HEK293 (cell line): ENCODE measurements around the gene FKBP4.
A peak's percentile ranks its signal among the peaks of the same experiment; 100 is the strongest.

Experiments used
- CTCF ChIA-PET: fragments of 350-600 bp; formaldehyde crosslinking; extraction: SDS; loops from one replicate; lab custom pipeline; 2021; ENCODE audit warnings: antibody characterized with exemption; lab: Yijun Ruan, JAX
- POLR2A ChIA-PET: fragments of 300-600 bp; formaldehyde crosslinking; extraction: SDS; loops from one replicate; lab custom pipeline; 2020; ENCODE audit warnings: antibody characterized with exemption, inconsistent platforms; lab: Yijun Ruan, JAX
- H3K27ac ChIP-seq: fragments of 200-500 bp; sonication (Bioruptor generic); 2 replicates; pipeline ENCODE4 v1.5.1; 2014; ENCODE audit warnings: low read depth, low read length, control low read depth, inconsistent platforms; ENCODE audit errors: extremely low read depth
- H3K36me3 ChIP-seq, 2 experiments: fragments of 200-500 bp in 1 of 2; sonication (Bioruptor generic) in 1 of 2; 1 replicate in 1 of 2; 2 replicates in 1 of 2; pipeline ENCODE4 v1.5.1; 2014 to 2017; ENCODE audit warnings: inconsistent platforms in 2 of 2, low read length in 2 of 2; ENCODE audit not compliant: control insufficient read depth in 2 of 2, insufficient read depth in 1 of 2
- H3K4me1 ChIP-seq: fragments of 200-500 bp; sonication (Bioruptor generic); 2 replicates; pipeline ENCODE4 v1.5.1; 2014; ENCODE audit warnings: mild to moderate bottlenecking, low read length, inconsistent platforms; ENCODE audit not compliant: control insufficient read depth, insufficient read depth
- H3K4me3 ChIP-seq: 2 replicates; pipeline ENCODE4 v1.5.1; 2011; ENCODE audit warnings: low read depth, mild to moderate bottlenecking, control low read depth, low read length, moderate library complexity
- H3K9me3 ChIP-seq: fragments of 200-500 bp; sonication (Bioruptor generic); 2 replicates; pipeline ENCODE4 v1.5.1; 2014; ENCODE audit warnings: low read depth, low read length, inconsistent platforms; ENCODE audit not compliant: control insufficient read depth, insufficient read depth
- MZF1 ChIP-seq: fragments of 450-650 bp; formaldehyde crosslinking; IDR thresholded peaks from 2 replicates; pipeline ENCODE4 v1.5.1; 2017; ENCODE audit warnings: missing biosample characterization, missing genetic modification characterization, borderline replicate concordance
- OSR2 ChIP-seq: fragments of 450-650 bp; formaldehyde crosslinking; IDR thresholded peaks from 2 replicates; pipeline ENCODE4 v1.5.1; 2016; ENCODE audit warnings: missing biosample characterization, missing genetic modification characterization
- PRDM1 ChIP-seq: fragments of 450-650 bp; formaldehyde crosslinking; IDR thresholded peaks from 2 replicates; pipeline ENCODE4; 2016; ENCODE audit warnings: missing biosample characterization, missing genetic modification characterization
- TCF7L2 ChIP-seq: IDR thresholded peaks from 2 replicates; pipeline ENCODE4 v1.6.1; 2011; ENCODE audit warnings: low read depth, mild to moderate bottlenecking, inconsistent platforms, low read length, moderate library complexity, borderline replicate concordance
- ZBTB20 ChIP-seq: fragments of 450-650 bp; formaldehyde crosslinking; IDR thresholded peaks from 2 replicates; pipeline ENCODE4 v1.5.1; 2016; ENCODE audit warnings: missing biosample characterization, missing genetic modification characterization
- ZNF138 ChIP-seq: fragments of 450-650 bp; formaldehyde crosslinking; IDR thresholded peaks from 2 replicates; pipeline ENCODE4 v1.5.1; 2016; ENCODE audit warnings: missing biosample characterization, missing genetic modification characterization, borderline replicate concordance
- ZNF157 ChIP-seq: fragments of 450-650 bp; formaldehyde crosslinking; IDR thresholded peaks from 2 replicates; pipeline ENCODE4 v1.5.1; 2016; ENCODE audit warnings: missing biosample characterization, missing genetic modification characterization
- ZNF248 ChIP-seq: fragments of 450-650 bp; formaldehyde crosslinking; IDR thresholded peaks from 2 replicates; pipeline ENCODE4 v1.5.1; 2017; ENCODE audit warnings: missing biosample characterization, missing genetic modification characterization
- ZNF391 ChIP-seq: fragments of 450-650 bp; formaldehyde crosslinking; IDR thresholded peaks from 2 replicates; pipeline ENCODE4 v1.5.1; 2016; ENCODE audit warnings: low read depth, missing biosample characterization, missing genetic modification characterization, borderline replicate concordance
- ZNF501 ChIP-seq: fragments of 450-650 bp; formaldehyde crosslinking; IDR thresholded peaks from 2 replicates; pipeline ENCODE4 v1.5.1; 2016; ENCODE audit warnings: missing biosample characterization, missing genetic modification characterization
- ZNF544 ChIP-seq: fragments of 450-650 bp; formaldehyde crosslinking; IDR thresholded peaks from 2 replicates; pipeline ENCODE4 v1.5.0; 2017; ENCODE audit warnings: missing biosample characterization, missing genetic modification characterization
- ZNF600 ChIP-seq: fragments of 450-650 bp; formaldehyde crosslinking; IDR thresholded peaks from 2 replicates; pipeline ENCODE4 v1.5.1; 2016; ENCODE audit warnings: missing biosample characterization, missing genetic modification characterization
- TF ChIP-seq, protein P1 (sequence below): fragments of 450-650 bp; formaldehyde crosslinking; IDR thresholded peaks from 2 replicates; pipeline ENCODE4 v1.5.1; 2017; ENCODE audit warnings: missing biosample characterization, missing genetic modification characterization

FKBP4 gene

DNA sequence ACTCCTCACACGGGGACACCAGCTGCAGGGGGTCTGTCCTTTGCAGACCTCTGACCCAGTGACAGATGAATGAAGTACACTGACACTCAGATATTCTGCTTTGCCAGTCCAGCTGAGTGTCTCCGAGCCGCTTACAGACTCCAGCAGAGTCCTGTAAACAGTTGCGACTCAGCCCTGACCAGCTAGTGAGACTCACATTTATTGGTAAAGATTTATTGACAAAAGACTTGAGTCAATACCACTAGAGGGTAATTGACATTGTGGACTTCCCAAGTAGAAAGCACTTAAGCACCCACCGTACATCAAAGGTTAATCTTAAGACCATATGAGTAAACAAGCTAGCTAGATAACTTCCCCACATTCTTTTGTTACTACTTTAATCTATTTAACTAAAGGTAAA is 9.8 kb upstream of the FKBP4 start:
- TF ChIP-seq OSR2 (peak; percentile 44; the same call in 1 of the 2 replicates), TCF7L2 (peak; percentile 76; the same call in 1 of the 2 replicates), ZNF391 (no peak)

DNA sequence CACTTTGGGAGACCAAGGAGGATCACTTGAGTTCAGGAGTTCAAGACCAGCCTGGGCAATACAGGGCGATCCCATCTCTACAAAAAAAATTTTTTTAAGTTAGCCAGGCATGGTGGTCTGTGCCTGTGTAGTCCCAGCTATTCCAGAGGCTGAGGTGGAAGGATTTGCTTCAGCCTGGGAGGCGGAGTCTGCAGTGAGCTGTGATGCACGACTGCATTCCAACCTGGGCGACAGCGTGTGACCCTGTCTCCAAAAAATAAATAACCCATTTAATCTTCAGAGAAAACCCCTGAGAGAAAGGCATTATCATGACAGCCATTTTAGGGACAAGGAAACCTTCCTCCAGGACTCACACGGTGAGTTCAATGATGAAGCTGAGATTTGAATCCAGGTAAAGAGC is 3.7 kb upstream of the FKBP4 start:
- no peak for TF ChIP-seq PRDM1
- TF ChIP-seq ZNF157: no peak
- 0 out of 2 replicates have a peak, but pooled peaks have one; percentile 64 for TF ChIP-seq ZNF600 (tag by site-specific recombination)
- POLR2A ChIA-PET: no interaction called here
- H3K4me1 ChIP-seq: no peaks in the 10 kb centered on the region
- no peak overlapping the region for H3K27ac ChIP-seq
- no peak overlapping the region for H3K4me3 ChIP-seq
- peaks cover 0 to 2% of the 10 kb centered on the region in 2 experiments; a peak in 1 of 3 replicates for H3K36me3 ChIP-seq
- CTCF ChIA-PET: interaction anchor here (1.2 kb wide), 1 partner anchor 10 kb away, joined by 4 read pairs; no protein-coding TSS in a partner anchor
- H3K9me3 ChIP-seq: no peaks in the 10 kb centered on the region

More for the DNA sequence above, 9.8 kb upstream of the FKBP4 start:
- Histone ChIP-seq H3K9me3 (no peaks in the 10 kb centered on the region), H3K4me3 (no peak overlapping the region), H3K4me1 (peaks cover 11% of the 10 kb centered on the region), H3K27ac (no peak overlapping the region), H3K36me3 (no peaks in the 10 kb centered on the region)
- POLR2A ChIA-PET: no interaction called here
- CTCF ChIA-PET: interaction anchor here (0.6 to 2.7 kb wide), 8 partner anchors 11 to 181 kb away, joined by 3 to 15 read pairs (median 5); no protein-coding TSS in a partner anchor

DNA sequence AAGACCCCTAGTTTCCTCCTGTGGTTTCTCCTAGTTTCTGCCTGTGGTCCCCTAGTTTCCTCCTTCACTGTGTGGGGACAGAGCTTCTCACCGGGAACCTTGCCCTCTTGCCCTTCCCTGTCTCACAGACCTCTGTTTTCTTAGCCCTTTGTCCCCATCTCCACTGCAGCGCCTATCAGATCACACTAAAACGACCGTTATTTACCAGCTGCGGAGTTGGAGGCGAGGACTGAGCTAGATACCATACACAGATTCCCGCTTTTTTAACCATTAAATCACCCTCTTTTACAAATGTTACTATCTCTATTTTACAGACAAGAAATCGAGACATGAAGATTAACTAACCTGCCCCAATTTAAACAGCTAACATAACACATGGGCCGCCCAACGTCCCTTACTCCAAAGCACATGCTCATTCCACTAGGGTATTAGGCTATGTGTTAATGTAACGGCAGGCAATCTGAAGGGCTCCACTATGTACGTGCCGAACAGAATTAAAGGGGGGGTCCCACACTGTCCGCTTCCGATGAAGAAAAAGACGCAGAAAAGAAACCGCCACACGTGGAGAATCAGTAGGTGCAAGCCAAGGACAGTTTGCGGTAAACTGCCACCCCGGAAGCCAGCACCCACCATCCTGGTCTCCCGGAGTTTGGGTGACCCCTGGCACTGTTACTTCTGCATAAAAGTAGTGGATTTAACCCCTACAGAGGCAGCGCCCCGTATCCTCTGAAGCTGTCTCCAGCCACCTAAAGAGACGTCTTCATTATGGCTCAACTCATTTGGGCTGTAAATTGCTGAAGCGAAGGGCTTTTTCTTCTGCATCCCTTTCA is 1.9 kb upstream of the FKBP4 start:
- TF ChIP-seq ZNF544 (tag by site-specific recombination): no peak
- peak; percentile 37; the same call in 1 of the 2 replicates for TF ChIP-seq ZBTB20
- Histone ChIP-seq H3K9me3 (no peaks in the 10 kb centered on the region), H3K36me3 (peaks cover 9 to 20% of the 10 kb centered on the region in 2 experiments), H3K4me3 (no peak overlapping the region), H3K4me1 (peaks cover 3% of the 10 kb centered on the region; the same call in 1 of the 2 replicates), H3K27ac (no peak overlapping the region)
- ChIA-PET CTCF (interaction anchor here (0.7 to 2.1 kb wide), 3 partner anchors 9 to 110 kb away, joined by 3 to 12 read pairs (median 4); no protein-coding TSS in a partner anchor), POLR2A (no interaction called here)

DNA sequence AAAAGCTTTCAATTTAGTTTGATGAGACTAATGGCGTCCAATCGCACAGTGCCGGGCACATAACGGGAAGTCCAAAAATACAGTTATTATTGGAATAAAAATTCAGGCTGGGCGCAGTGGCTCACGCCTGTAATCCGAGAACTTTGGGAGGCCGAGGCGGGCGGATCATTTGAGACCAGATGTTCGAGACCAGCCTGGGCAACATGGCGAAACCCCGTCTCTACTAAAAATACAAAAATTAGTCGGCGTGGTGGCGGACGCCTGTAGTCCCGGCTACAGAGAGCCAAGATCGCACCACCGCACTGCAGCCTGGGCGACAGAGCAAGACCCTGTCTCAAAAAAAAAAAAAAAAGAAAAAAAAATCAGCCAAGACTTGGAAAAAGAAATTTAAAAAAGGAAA is 1.2 kb upstream of the FKBP4 start:
- peaks cover 15 to 27% of the 10 kb centered on the region in 2 experiments for H3K36me3 ChIP-seq
- ChIA-PET CTCF (interaction anchor here (0.7 to 2.1 kb wide), 3 partner anchors 10 to 111 kb away, joined by 3 to 12 read pairs (median 4); no protein-coding TSS in a partner anchor), POLR2A (no interaction called here)
- TF ChIP-seq MZF1 (tag by site-specific recombination): no peak
- TF ChIP-seq, protein P1, sequence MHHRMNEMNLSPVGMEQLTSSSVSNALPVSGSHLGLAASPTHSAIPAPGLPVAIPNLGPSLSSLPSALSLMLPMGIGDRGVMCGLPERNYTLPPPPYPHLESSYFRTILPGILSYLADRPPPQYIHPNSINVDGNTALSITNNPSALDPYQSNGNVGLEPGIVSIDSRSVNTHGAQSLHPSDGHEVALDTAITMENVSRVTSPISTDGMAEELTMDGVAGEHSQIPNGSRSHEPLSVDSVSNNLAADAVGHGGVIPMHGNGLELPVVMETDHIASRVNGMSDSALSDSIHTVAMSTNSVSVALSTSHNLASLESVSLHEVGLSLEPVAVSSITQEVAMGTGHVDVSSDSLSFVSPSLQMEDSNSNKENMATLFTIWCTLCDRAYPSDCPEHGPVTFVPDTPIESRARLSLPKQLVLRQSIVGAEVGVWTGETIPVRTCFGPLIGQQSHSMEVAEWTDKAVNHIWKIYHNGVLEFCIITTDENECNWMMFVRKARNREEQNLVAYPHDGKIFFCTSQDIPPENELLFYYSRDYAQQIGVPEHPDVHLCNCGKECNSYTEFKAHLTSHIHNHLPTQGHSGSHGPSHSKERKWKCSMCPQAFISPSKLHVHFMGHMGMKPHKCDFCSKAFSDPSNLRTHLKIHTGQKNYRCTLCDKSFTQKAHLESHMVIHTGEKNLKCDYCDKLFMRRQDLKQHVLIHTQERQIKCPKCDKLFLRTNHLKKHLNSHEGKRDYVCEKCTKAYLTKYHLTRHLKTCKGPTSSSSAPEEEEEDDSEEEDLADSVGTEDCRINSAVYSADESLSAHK (tag by site-specific recombination): no peak
- TF ChIP-seq ZNF248: no peak
- TF ChIP-seq ZNF501 (tag by site-specific recombination): no peak
- no peak for TF ChIP-seq ZNF138
- no peaks in the 10 kb centered on the region for H3K9me3 ChIP-seq
- H3K4me3 ChIP-seq: no peak overlapping the region
- no peak overlapping the region for H3K27ac ChIP-seq
- peaks cover 3% of the 10 kb centered on the region; the same call in 1 of the 2 replicates for H3K4me1 ChIP-seq
